Astrocyte (in vitro differentiated cells and primary cell): Measurements from ENCODE around the gene NKAIN2.
A peak's percentile ranks its signal among the peaks of the same experiment; 100 is the strongest.

Experiments
- EZH2 ChIP-seq: IDR thresholded peaks from 2 replicates; pipeline ENCODE4 v1.6.1; 2012; ENCODE audit warnings: mild to moderate bottlenecking, low read length, inconsistent platforms; ENCODE audit not compliant: insufficient read depth
- TF ChIP-seq, protein P1 (sequence below): IDR thresholded peaks from 2 replicates; pipeline ENCODE4 v1.5.1; 2011; ENCODE audit warnings: low read depth, mild to moderate bottlenecking, inconsistent platforms, low read length, moderate library complexity; ENCODE audit not compliant: insufficient read depth

DNA sequence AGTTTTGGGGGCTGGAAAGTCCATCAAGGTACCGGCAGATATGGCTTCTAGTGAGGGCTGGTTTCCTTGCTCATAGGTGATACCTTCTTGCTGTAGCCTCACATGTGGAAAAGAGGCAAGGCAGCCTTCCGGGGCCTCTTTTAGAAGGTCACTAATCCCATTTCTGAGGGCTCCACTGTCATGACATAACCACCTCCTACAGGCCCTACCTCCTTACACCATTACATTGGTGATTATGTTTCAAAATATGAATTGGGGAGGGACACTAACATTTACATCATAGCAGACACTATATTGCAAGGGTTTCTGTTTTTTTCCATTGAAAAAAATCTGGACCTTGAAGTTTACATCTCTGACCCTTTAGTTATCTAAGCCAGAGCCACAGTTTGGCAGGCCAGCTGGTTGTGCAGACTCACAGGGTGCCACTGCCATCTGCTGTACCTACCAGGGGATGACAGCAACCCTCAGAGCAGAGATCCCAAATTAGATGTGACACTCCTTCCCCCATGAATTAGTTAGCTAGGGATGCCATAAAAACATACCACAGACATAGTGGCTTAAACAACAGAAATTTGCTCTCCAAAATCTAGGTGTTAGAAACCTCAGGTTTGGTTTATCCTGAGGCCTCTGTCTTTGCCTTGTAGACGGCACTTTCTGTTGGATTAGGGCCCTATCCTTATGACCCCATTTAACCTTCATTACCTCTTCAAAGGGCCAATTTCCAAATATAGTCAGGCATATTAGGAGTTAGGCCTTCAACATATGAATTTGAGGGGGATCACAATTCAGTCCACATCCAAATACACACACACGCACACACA is 992.2 kb downstream of the NKAIN2 start:
- TF ChIP-seq, protein P1, sequence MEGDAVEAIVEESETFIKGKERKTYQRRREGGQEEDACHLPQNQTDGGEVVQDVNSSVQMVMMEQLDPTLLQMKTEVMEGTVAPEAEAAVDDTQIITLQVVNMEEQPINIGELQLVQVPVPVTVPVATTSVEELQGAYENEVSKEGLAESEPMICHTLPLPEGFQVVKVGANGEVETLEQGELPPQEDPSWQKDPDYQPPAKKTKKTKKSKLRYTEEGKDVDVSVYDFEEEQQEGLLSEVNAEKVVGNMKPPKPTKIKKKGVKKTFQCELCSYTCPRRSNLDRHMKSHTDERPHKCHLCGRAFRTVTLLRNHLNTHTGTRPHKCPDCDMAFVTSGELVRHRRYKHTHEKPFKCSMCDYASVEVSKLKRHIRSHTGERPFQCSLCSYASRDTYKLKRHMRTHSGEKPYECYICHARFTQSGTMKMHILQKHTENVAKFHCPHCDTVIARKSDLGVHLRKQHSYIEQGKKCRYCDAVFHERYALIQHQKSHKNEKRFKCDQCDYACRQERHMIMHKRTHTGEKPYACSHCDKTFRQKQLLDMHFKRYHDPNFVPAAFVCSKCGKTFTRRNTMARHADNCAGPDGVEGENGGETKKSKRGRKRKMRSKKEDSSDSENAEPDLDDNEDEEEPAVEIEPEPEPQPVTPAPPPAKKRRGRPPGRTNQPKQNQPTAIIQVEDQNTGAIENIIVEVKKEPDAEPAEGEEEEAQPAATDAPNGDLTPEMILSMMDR, result peak; percentile 68
- TF ChIP-seq EZH2, result no peak
